ENCODE results near the gene MAGEA11. TPM values are rescaled to one million over a fixed set of nuclear protein-coding genes. Genes with fewer than 3 reads are reported as not detected.

MAGEA11 gene
- total and polyA plus RNA-seq, 2 of the 8 experiments (the other 6 are each of a cell fraction or from before 2014, with no cell fraction given), result not detected

DNA sequence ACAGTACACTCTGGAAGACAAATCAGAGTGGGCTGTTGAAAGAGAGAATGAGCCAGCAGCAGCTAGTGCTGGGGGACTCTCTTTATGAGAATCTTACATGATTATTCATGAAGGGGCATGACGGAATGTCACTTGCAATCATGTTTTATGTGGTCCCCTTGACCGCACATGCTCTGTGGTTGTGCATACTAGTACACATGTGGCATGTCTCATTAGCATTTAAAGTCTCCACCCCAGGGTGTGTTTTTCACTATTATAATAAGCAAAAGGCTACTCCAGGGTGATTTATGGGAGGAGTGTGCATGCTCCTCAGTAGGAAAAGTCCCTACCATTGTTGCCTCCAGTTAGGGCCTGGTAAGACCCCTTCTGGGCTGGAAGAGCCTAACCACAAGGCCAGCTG, 30.7 kb upstream of the MAGEA11 start:
- Histone ChIP-seq H3K4me3 (ENCODE audit: extremely low read depth in 1 of 4, insufficient read depth in 2 of 4, low read depth in 3 of 4, low read length in 4 of 4) (no peak overlapping the region), H2BK120ac (replicated peaks; ENCODE audit: low read depth, low read length) (no peak overlapping the region), H2BK5ac (ENCODE audit: low read depth, low read length) (no peak overlapping the region), H3K4me1 (replicated peaks in 1 of 4; ENCODE audit: control insufficient read depth in 3 of 4, insufficient read depth in 4 of 4, low read length in 3 of 4) (peaks cover 0 to 13% (median 6%) of the 10 kb centered on the region in 4 experiments; a peak in 4 of 7 replicates), H3K9me3 (ENCODE audit: insufficient read depth in 2 of 2, low read depth in 1 of 2, low read length in 1 of 2) (no peaks in the 10 kb centered on the region; a peak in 1 of 4 replicates), H3K9ac (replicated peaks in 1 of 4; ENCODE audit: extremely low read depth in 1 of 4, low read depth in 3 of 4, low read length in 3 of 4) (no peak overlapping the region), H2AK5ac (ENCODE audit: low read depth, low read length) (no peak overlapping the region), H3K56ac (replicated peaks; ENCODE audit: insufficient read length, low read depth, low read length) (no peak overlapping the region), H3K23ac (ENCODE audit: insufficient read length) (no peak overlapping the region), H2AFZ (ENCODE audit: low read length) (no peak overlapping the region), H3K4ac (replicated peaks; ENCODE audit: insufficient read length, low read depth, low read length) (no peak overlapping the region), H3K27ac (ENCODE audit: low read depth, low read length) (no peak overlapping the region), H2BK15ac (ENCODE audit: low read length) (no peak overlapping the region), H4K91ac (replicated peaks; ENCODE audit: insufficient read length, low read length) (no peak overlapping the region), H3K18ac (ENCODE audit: extremely low read depth, low read length) (no peak overlapping the region), H2BK12ac (ENCODE audit: low read depth, low read length) (0 out of 2 replicates have a peak overlapping the region, but pooled peaks have one; percentile 27), H3K14ac (ENCODE audit: insufficient read length) (no peak overlapping the region), H4K5ac (ENCODE audit: insufficient read length, low read depth, low read length) (no peak overlapping the region), H2BK20ac (ENCODE audit: low read length) (no peak overlapping the region), H3K79me1 (ENCODE audit: low read depth, low read length) (no peaks in the 10 kb centered on the region), H3K23me2 (ENCODE audit: low read depth, low read length) (no peaks in the 10 kb centered on the region), H3K27me3 (replicated peaks in 1 of 4; ENCODE audit: control insufficient read depth in 3 of 4, extremely low read depth in 1 of 4, insufficient read depth in 3 of 4, low read length in 3 of 4) (no peaks in the 10 kb centered on the region), H3K79me2 (ENCODE audit: control insufficient read depth in 1 of 2, insufficient read depth in 2 of 2, low read length in 2 of 2) (no peaks in the 10 kb centered on the region), H3K4me2 (ENCODE audit: insufficient read depth in 1 of 2, low read depth in 2 of 2, low read length in 2 of 2) (peak overlapping the region in 1 of 2 experiments; percentile 13; a peak in 1 of 4 replicates), H3K36me3 (ENCODE audit: control insufficient read depth in 2 of 4, insufficient read depth in 4 of 4, low read length in 3 of 4) (no peaks in the 10 kb centered on the region), H4K20me1 (replicated peaks in 1 of 2; ENCODE audit: control insufficient read depth in 1 of 2, insufficient read depth in 2 of 2, low read length in 2 of 2) (no peaks in the 10 kb centered on the region), H4K8ac (ENCODE audit: extremely low read depth, insufficient read depth, low read length) (no peak overlapping the region)
- DNase-seq (ENCODE audit: low read depth in 1 of 2, low spot score in 2 of 2), result no peak
- CTCF ChIA-PET (ENCODE audit: partially characterized antibody), result no interaction called here
- 88% methylated on average over 2 of the region's 2 CpGs; no CpG with 5 or more reads in 1 of the 2 experiments for WGBS, 2 experiments (ENCODE audit: extremely low coverage in 1 of 2, insufficient coverage in 1 of 2, insufficient read length in 1 of 2, insufficient replicate concordance in 2 of 2, low coverage in 1 of 2, low lambda C conversion rate in 2 of 2, missing lambda C conversion rate in 1 of 2)
- POLR2A ChIA-PET (ENCODE audit: partially characterized antibody), result no interaction called here
- FAIRE-seq, result no peak
- TF ChIP-seq KDM1A (IDR thresholded peaks at IDR 0.05; ENCODE audit: borderline replicate concordance, low read length) (no peak), BCL11A (IDR thresholded peaks at IDR 0.05; ENCODE audit: low read depth in 2 of 2, low read length in 2 of 2) (no peak), TBP (IDR thresholded peaks at IDR 0.05; ENCODE audit: low read depth, low read length) (no peak), SIRT6 (IDR thresholded peaks at IDR 0.05; ENCODE audit: low read length) (no peak), EGR1 (IDR thresholded peaks at IDR 0.05; ENCODE audit: borderline replicate concordance, low read depth, low read length) (no peak), HDAC6 (IDR thresholded peaks at IDR 0.05; ENCODE audit: low read depth, low read length) (no peak), MAFK (IDR thresholded peaks at IDR 0.05; ENCODE audit: low read depth, low read length) (no peak), BACH1 (IDR thresholded peaks at IDR 0.05; ENCODE audit: low read length) (no peak), JUND (IDR thresholded peaks at IDR 0.05; ENCODE audit: low read length) (no peak), POLR2AphosphoS5 (IDR thresholded peaks at IDR 0.05; ENCODE audit: low read depth, low read length) (no peak), YY1 (IDR thresholded peaks at IDR 0.05; ENCODE audit: low read depth, low read length) (no peak), RFX5 (IDR thresholded peaks at IDR 0.05; ENCODE audit: borderline replicate concordance, low read depth, low read length) (no peak), TAF7 (optimal IDR thresholded peaks at IDR 0.05; ENCODE audit: borderline replicate concordance, low read depth, low read length) (no peak)
- TF ChIP-seq, protein P1, sequence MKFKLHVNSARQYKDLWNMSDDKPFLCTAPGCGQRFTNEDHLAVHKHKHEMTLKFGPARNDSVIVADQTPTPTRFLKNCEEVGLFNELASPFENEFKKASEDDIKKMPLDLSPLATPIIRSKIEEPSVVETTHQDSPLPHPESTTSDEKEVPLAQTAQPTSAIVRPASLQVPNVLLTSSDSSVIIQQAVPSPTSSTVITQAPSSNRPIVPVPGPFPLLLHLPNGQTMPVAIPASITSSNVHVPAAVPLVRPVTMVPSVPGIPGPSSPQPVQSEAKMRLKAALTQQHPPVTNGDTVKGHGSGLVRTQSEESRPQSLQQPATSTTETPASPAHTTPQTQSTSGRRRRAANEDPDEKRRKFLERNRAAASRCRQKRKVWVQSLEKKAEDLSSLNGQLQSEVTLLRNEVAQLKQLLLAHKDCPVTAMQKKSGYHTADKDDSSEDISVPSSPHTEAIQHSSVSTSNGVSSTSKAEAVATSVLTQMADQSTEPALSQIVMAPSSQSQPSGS (IDR thresholded peaks at IDR 0.05; ENCODE audit: low read length), result no peak
